Retinal pigment epithelial cell (primary cell): ENCODE results near the gene TLR6.

Source experiments
- DNase-seq: peaks from one replicate; pipeline ENCODE4 v3.0.0-alpha.2; 2010; ENCODE audit warnings: low read depth
- H3K4me3 ChIP-seq: 2 replicates; pipeline ENCODE4 v1.5.1; 2011; ENCODE audit warnings: mild to moderate bottlenecking, low read length, control low read depth, moderate library complexity
- TF ChIP-seq, protein P1 (sequence below): conservative IDR thresholded peaks from 2 replicates; pipeline ENCODE4 v1.5.1; 2011; ENCODE audit warnings: low read depth, low read length, control low read depth, inconsistent platforms

TLR6 gene

DNA sequence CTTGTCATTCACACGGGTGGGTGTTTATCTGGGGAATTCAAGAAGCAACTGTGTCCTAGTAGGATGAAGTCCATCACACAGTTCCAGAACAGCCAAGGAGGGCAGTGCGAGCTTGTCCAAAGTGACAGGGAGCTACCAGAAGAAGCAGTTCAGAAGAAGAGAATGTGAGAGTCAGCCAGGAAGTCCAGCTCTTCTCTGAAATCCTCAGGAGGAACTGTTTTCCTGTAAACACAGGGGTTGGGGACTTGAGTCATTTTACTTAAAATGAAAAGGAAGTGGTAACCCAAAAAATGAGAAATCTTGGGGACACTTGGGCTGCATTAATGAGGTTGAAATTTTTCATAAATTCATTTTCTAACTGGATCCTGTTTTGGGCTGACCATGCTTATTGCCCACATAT lies 65.6 kb downstream of the TLR6 start:
- no peak for DNase-seq
- H3K4me3 ChIP-seq = no peak overlapping the region
- TF ChIP-seq, protein P1, sequence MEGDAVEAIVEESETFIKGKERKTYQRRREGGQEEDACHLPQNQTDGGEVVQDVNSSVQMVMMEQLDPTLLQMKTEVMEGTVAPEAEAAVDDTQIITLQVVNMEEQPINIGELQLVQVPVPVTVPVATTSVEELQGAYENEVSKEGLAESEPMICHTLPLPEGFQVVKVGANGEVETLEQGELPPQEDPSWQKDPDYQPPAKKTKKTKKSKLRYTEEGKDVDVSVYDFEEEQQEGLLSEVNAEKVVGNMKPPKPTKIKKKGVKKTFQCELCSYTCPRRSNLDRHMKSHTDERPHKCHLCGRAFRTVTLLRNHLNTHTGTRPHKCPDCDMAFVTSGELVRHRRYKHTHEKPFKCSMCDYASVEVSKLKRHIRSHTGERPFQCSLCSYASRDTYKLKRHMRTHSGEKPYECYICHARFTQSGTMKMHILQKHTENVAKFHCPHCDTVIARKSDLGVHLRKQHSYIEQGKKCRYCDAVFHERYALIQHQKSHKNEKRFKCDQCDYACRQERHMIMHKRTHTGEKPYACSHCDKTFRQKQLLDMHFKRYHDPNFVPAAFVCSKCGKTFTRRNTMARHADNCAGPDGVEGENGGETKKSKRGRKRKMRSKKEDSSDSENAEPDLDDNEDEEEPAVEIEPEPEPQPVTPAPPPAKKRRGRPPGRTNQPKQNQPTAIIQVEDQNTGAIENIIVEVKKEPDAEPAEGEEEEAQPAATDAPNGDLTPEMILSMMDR = no peak

DNA sequence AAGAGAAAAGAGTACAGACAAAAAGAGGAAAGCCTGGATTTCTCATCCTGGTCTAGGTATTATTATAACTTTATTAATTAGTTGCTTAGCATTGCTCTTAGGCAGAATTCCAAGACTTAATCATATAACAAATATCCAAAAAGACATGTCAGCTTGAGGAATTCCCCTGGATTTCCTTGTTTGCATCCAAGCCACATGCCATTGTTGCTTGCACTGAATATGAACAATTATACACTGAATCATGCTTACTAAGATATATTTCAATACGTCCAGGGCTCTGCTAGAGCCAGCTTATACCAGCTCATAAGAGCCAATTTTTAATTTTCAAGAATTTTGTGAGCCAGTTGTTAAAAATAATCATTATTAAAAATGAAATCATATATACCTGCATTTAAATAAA lies 68.3 kb downstream of the TLR6 start:
- H3K4me3 ChIP-seq = no peak overlapping the region
- peak; percentile 15 for DNase-seq
- TF ChIP-seq, protein P1 = no peak

DNA sequence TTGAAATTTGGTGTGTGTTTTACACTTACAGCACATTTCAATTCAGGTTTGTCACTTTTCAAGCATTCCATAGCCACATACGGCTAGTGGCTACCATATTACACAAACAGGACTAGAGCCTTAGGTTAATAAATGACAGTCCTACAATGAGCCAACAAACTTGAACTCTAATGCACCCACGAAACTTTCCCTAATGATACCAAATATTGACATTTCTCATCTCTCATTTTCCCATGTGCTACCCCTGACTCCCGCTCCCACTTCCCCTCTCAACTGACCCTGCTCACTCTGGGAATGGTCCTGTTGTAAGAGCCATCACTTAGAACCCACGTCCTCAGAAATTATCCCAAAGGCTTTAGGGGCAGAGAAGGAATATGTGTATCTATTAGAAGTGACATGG lies 68.9 kb downstream of the TLR6 start:
- no peak for DNase-seq
- H3K4me3 ChIP-seq = no peak overlapping the region
- TF ChIP-seq, protein P1 = no peak

DNA sequence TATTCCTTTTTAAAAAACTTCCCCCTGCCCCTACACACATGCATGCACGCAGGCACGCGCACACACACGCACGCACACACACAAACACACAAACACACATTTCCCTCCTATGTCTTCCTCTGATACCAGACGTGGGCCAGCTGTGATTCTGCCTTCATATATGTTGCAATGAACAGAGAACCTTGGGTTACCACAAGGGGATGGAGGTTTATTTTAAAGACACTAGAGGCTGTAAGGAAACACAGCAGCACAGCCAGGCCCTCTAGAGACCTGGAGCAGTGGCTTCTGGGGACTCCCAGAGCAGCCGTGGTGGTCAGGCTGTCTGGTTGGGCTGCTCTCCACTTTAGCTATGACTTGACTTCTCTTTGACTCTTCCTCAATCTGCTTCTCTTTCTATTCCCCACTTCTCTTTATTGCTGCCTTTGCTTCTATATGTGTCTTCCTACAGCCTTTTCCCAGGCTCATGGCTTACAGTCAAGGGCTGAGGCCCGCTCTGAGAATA lies 70.7 kb downstream of the TLR6 start:
- no peak for DNase-seq
- TF ChIP-seq, protein P1 = no peak
- H3K4me3 ChIP-seq = no peak overlapping the region

DNA sequence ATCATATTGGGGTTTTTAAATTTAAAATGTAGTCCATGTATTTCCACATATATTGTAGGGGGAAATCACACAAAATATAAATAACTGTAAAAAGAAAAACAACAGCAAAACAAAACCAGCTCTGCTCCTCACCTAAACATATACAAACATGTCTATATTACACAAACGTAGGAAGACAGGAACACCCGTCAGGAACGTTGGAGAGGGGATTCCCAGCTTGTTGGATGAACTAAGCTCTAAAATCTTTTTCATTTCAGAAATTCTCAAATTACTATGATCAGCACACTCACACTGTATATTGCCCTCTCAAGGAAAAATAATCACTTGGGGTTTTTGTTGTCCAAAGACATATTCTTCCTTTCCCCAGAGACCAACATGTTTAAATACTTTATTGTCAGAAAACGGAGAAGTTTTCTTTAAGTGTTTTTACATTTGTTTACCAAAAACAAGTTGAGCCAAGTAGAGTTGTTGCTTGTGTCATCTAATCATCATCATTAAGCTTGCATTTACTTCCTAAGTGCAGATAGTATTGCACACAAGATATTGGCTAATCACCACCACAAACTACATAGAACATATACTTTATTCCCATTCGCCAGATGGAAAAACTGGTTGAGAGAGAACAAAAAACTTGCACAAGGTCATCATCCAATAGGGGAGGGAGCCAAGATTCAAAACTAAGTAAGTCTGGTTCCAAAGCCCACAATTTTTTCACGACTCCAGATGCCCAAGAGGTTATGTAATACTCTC lies 71.4 kb downstream of the TLR6 start:
- TF ChIP-seq, protein P1 = no peak
- DNase-seq = no peak
- no peak overlapping the region for H3K4me3 ChIP-seq

DNA sequence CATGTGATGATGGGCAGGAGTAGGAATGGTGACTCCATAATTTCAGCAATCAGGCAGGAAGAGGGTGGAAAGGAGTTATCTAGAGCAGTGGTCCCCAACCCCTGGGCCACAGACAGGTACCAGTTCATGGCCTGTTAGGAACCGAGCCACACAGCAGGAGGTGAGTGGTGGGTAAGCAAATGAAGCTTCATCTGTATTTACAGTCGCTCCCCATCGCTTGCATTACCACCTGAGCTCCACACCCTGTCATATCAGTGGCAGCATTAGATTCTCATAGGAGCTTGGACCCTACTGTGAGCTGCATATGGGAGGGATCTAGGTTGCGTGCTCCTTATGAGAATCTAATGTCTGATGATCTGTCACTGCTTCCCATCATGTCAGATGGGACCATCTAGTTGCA lies 72.5 kb downstream of the TLR6 start:
- TF ChIP-seq, protein P1 = no peak
- no peak overlapping the region for H3K4me3 ChIP-seq
- no peak for DNase-seq

DNA sequence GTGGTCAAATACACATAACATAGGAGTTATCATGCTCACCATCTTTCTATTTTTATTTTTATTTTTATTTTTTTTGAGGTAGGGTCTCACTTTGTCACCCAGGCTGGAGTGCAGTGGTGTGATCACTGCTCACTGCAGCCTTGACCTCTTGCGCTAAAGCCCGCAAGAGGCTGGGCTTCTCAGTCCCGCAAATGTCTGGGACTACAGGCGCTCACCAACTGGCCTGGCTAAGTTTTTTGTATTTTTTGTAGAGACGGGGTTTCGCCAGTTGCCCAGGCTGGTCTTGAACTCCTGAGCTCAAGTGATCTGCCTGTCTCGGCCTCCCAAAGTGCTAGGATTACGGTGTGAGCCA lies 73.5 kb downstream of the TLR6 start:
- no peak overlapping the region for H3K4me3 ChIP-seq
- no peak for DNase-seq
- TF ChIP-seq, protein P1 = no peak
